Measurements from ENCODE around the gene FYN.

The FYN gene

GRCh38 chr6:111707773-111708172 lies 165.5 kb downstream of the FYN start:
- no peak for DNase-seq (ENCODE audit: low spot score)

- DNase-seq (ENCODE audit: low spot score), result no peak
Observed at GRCh38 chr6:111706841-111707391, 166.3 kb downstream of the FYN start.

- no peak for DNase-seq (ENCODE audit: low spot score)
Observed at GRCh38 chr6:111703723-111704122, 169.5 kb downstream of the FYN start.

GRCh38 chr6:111702268-111702667 lies 171.0 kb downstream of the FYN start:
- DNase-seq (ENCODE audit: low spot score), result no peak

GRCh38 chr6:111701146-111701545 lies 172.1 kb downstream of the FYN start:
- DNase-seq (ENCODE audit: low spot score), result no peak

- no peak for DNase-seq (ENCODE audit: low spot score)
Observed at GRCh38 chr6:111700135-111700690, 173.0 kb downstream of the FYN start.

DNA sequence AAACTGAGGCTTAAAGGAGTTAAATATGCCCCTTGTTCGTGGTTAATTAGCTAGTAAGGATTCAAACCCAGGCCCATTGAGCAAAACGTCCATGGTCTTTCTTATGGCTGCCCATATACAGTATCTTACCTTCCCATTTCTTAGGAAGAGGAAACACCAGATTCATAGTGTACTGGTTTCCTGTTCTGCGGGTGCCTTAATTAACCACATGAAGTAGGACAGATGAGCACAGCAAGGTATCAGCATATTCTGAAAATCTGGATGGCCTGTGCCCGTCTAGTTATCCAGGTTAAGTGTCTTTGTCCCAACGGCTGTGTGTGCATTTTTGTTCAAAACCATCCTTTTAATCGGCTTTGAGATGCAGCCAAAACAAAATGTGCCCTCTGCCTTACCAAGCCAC lies 174.1 kb downstream of the FYN start:
- no peak for DNase-seq (ENCODE audit: low spot score)

- no peak for DNase-seq (ENCODE audit: low spot score)
Observed at GRCh38 chr6:111696814-111697213, 176.4 kb downstream of the FYN start.

DNA sequence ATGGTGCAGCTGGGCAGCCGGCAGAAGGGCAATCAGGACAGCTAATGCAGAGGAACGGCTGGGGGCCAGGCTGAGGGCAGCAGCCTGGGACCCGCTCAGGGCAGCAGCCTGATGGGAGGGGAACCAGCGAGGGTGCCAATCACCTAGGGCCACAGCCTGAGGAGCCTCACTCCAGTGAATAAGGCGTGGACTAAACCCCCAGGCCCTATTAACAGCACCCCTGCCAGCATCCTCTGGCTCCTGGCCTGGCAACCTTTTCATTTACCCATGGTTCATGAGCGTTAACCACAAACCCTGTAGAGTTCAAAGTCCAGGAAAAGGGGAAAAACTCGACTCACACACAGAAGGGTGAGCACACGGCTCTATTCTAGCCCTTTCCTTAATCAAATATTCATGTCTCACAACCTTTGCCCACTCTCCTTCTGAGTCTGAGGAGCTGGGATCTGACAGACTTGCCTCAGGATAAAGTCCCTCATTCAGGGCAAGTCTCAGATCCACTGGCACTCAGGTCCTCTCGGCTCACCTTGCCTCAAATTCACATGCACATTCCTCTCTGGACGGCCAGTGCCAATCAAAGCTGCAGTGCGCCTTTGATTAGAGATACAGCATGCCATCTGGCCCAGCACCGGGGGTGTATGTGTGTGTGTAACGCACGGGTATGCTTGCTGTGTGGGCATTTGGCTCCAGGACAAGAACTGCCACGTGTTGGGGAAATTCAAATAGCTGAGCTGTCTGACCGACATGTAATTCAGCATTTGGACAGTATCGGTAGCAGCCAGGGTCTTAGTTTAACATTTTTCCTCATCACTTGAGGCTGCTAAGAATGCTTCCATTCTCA lies 180.7 kb downstream of the FYN start:
- no peak for DNase-seq (ENCODE audit: low spot score)

DNA sequence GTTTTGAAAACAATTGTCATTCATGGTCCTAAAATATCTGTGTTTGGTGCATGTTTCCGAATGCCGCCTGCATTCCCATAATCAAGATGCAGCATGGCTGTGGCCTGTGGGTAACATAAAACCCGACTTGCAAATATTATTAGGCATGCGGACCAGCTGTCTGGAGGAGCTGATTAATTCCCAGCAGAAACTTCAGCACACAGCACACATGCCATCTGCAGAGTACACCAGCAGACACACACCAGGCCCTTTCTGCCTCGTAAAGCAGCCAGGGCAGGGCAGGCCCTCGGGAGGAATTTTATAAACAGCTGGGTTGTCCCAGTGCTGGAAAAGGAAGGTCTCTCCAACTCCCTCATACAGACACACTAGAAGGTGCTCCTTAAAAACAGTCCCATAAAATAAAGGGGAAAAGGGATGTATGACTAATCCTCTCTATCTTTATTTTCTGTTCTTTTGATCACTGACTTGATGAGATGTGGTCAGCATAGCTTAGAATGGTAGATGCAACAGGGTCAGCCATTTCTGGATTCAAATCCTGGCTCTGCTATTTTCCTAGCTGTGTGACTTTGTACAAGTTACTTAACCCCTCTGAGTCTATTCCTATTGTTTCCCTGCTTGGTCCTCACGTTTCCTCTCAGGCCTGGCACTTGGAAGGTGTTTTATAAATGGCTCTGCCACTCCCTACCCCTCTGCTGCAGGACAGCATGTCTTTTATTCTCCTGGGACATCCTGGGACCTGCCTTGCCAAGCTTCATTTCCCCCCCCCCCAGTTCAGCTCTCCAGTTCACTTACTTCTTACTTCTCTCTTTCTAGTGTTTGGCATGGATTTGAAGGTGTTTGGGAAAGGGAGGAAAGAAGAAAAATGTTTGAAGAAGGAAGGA lies 181.7 kb downstream of the FYN start:
- no peak for DNase-seq (ENCODE audit: low spot score)

DNA sequence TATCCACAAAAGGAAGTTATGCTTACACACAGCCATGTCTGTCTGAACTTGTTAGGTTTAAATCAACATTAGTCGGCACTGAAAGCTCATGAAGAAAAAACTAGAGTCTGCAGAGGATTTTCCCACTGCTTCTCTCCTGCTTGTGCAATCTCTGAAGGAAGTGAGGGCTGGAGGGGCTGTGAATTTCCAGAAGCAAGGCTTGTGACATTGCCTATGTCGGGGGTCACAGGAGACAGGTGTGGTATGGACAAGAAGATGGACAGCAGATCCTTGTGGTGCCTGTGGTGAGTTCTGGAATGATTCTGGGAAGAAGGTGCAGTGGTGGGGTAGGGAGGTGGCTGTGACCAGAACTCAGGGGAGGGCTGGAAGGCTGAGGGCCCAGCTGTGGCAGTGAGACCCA lies 183.3 kb downstream of the FYN start:
- DNase-seq (ENCODE audit: low spot score), result no peak

- no peak for DNase-seq (ENCODE audit: low spot score)
Observed at GRCh38 chr6:111689419-111689818, 183.8 kb downstream of the FYN start.

DNA sequence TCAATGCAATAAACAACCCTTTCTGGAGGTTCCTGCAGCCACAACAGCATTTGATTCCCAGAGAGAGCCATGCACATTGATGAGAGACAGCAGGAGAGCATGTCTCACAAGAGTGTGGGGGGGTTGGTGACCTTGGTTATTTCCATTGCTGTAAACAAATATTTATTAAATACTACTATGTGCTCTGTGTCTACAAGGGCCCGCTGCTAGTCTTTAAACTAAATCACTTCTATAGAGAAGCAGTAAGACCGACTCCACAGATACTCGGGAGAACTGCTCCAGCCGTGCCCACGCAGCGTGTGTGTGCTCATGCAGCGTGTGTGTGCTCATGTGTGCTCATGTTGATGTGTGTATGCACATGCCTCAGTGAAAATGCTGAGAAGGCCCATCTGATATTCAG lies 184.9 kb downstream of the FYN start:
- DNase-seq (ENCODE audit: low spot score), result no peak

GRCh38 chr6:111687652-111688051 lies 185.6 kb downstream of the FYN start:
- DNase-seq (ENCODE audit: low spot score), result no peak

DNA sequence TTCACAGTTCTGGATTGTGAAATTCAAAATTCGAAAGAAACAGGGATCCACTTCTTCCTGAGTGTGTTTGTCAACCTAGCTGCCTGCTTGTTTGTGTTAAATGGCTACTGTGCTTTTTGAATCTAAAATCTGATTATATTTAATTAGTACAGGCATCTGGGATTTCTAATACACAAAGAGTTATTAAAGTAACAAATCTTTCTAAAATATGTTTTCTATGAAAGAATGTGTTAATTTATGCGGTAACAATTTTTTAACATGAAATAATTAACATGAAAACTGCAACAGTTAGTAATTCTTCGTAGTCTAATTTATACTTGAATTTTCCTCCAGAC lies 186.4 kb downstream of the FYN start:
- DNase-seq (ENCODE audit: low spot score), result no peak

GRCh38 chr6:111686249-111686931 lies 186.9 kb downstream of the FYN start:
- DNase-seq (ENCODE audit: low spot score), result peak; percentile 81

- no peak for DNase-seq (ENCODE audit: low spot score)
Observed at GRCh38 chr6:111685526-111685925, 187.7 kb downstream of the FYN start.

- no peak for DNase-seq (ENCODE audit: low spot score)
Observed at GRCh38 chr6:111685058-111685457, 188.2 kb downstream of the FYN start.

DNA sequence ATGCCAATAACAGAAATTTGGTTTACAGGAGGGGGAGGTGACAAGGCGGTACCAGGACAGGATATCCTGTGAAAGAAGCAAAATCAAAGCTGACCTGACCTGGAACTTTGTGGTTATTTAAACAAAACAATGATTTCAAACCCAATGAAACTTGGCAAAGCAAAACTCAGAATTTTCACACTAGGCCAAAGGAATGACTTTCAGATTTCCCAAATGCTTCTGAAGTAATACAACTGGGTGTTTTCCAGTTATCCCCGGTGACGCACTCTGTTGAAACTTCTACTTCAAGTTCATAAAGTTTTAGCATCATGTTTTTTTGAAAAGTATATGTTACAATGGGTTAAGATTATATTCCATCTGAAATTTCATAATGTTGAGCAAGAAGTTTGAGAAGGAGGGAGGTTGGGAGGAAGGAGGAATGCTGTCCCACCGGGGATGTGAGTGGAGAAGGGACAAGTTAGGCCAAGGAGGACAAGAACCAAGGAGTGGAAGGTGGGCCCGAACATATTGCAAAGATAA lies 189.4 kb downstream of the FYN start:
- DNase-seq (ENCODE audit: low spot score), result no peak

- DNase-seq (ENCODE audit: low spot score), result no peak
Observed at GRCh38 chr6:111683157-111683556, 190.1 kb downstream of the FYN start.

- no peak for DNase-seq (ENCODE audit: low spot score)
Observed at GRCh38 chr6:111681860-111682259, 191.4 kb downstream of the FYN start.

Measured in ecto neural progenitor cell (in vitro differentiated cells).